Neural cell (in vitro differentiated cells): Measurements from ENCODE around the gene LCLAT1. TPM values are rescaled to one million over a fixed set of nuclear protein-coding genes. Genes with fewer than 3 reads are reported as not detected.

ENCODE experiments used
- H2AFZ ChIP-seq: fragments of 200-600, 300-800 bp; sonication (generic), shearing (Covaris generic); 2 replicates; pipeline ENCODE4 v1.6.0; 2014; ENCODE audit warnings: low read depth, mild to moderate bottlenecking, antibody characterized with exemption, low read length, moderate library complexity
- H3F3A ChIP-seq: fragments of 200-600 bp; shearing (Covaris generic); 2 replicates; pipeline ENCODE4 v1.6.1; 2016; ENCODE audit warnings: mild to moderate bottlenecking, moderate library complexity, mixed read lengths, antibody characterized with exemption, low read length; ENCODE audit not compliant: insufficient read depth, poor library complexity, severe bottlenecking
- H3K27ac ChIP-seq: fragments of 200-600, 300-800 bp; sonication (generic), shearing (Covaris generic); 2 replicates; pipeline ENCODE4 v1.5.1; 2014; ENCODE audit warnings: mild to moderate bottlenecking, low read length, moderate library complexity
- H3K27me3 ChIP-seq: fragments of 300-800, 200-600 bp; sonication (generic), shearing (Covaris generic); 2 replicates; pipeline ENCODE4 v1.6.0; 2014; ENCODE audit warnings: mild to moderate bottlenecking, low read depth, low read length, moderate library complexity; ENCODE audit not compliant: insufficient read depth
- H3K36me3 ChIP-seq: fragments of 300-800, 200-600 bp; sonication (generic), shearing (Covaris generic); 2 replicates; pipeline ENCODE4 v1.5.1; 2014; ENCODE audit warnings: mild to moderate bottlenecking, antibody characterized with exemption, low read length, moderate library complexity; ENCODE audit not compliant: insufficient read depth
- H3K4me2 ChIP-seq: fragments of 300-800, 200-600 bp; sonication (generic), shearing (Covaris generic); 2 replicates; pipeline ENCODE4 v1.6.0; 2014; ENCODE audit warnings: mild to moderate bottlenecking, low read length
- H3K4me3 ChIP-seq: fragments of 300-800, 200-600 bp; sonication (generic), shearing (Covaris generic); 2 replicates; pipeline ENCODE4 v1.5.1; 2014; ENCODE audit warnings: mild to moderate bottlenecking, low read length, moderate library complexity
- H3K79me2 ChIP-seq: fragments of 200-600 bp; shearing (Covaris generic); replicated peaks from 2 replicates; pipeline ENCODE4 v1.6.0; 2014; ENCODE audit warnings: mild to moderate bottlenecking, low read length, moderate library complexity; ENCODE audit not compliant: insufficient read depth
- H3K9ac ChIP-seq: fragments of 300-800, 200-600 bp; sonication (generic), shearing (Covaris generic); 2 replicates; pipeline ENCODE4 v1.6.1; 2016; ENCODE audit warnings: mild to moderate bottlenecking, low read length, mixed read lengths
- H3K9me2 ChIP-seq: fragments of 200-600 bp; shearing (Covaris generic); 2 replicates; pipeline ENCODE4 v1.6.1; 2016; ENCODE audit warnings: mild to moderate bottlenecking, low read length, mixed read lengths; ENCODE audit not compliant: insufficient read depth
- H3K9me3 ChIP-seq: fragments of 200-600, 300-800 bp; sonication (generic), shearing (Covaris generic); 2 replicates; pipeline ENCODE4 v1.6.1; 2016; ENCODE audit warnings: mild to moderate bottlenecking, mixed run types, low read length, moderate library complexity, mixed read lengths
- H4K20me1 ChIP-seq: fragments of 200-600 bp; shearing (Covaris generic); 2 replicates; pipeline ENCODE4 v1.6.1; 2016; ENCODE audit warnings: mild to moderate bottlenecking, mixed run types; ENCODE audit not compliant: insufficient read depth
- CTCF ChIP-seq: fragments of 450-650 bp; IDR thresholded peaks from 2 replicates; pipeline ENCODE4 v1.5.1; 2014; ENCODE audit warnings: antibody characterized with exemption, mild to moderate bottlenecking, moderate library complexity; ENCODE audit not compliant: poor library complexity, severe bottlenecking
- EP300 ChIP-seq: fragments of 450-650 bp; conservative IDR thresholded peaks from 2 replicates; pipeline ENCODE4 v1.6.1; 2014; ENCODE audit warnings: antibody characterized with exemption, mild to moderate bottlenecking, moderate library complexity; ENCODE audit not compliant: poor library complexity, severe bottlenecking
- EZH2 ChIP-seq: fragments of 200-600, 300-800 bp; shearing (Covaris generic), sonication (generic); IDR thresholded peaks from 2 replicates; pipeline ENCODE4 v1.6.1; 2014; ENCODE audit warnings: antibody characterized with exemption, low read length, borderline replicate concordance, mild to moderate bottlenecking; ENCODE audit not compliant: insufficient read depth, poor library complexity, severe bottlenecking
- MXI1 ChIP-seq: fragments of 450-650 bp; conservative IDR thresholded peaks from 2 replicates; pipeline ENCODE4 v1.6.1; 2014; ENCODE audit warnings: antibody characterized with exemption, mild to moderate bottlenecking; ENCODE audit not compliant: poor library complexity, severe bottlenecking
- POLR2AphosphoS5 ChIP-seq: IDR thresholded peaks from 2 replicates; pipeline ENCODE4 v1.6.1; 2012
- RAD21 ChIP-seq: fragments of 450-650 bp; conservative IDR thresholded peaks from 2 replicates; pipeline ENCODE4 v1.6.1; 2014; ENCODE audit warnings: antibody characterized with exemption, mild to moderate bottlenecking, moderate library complexity
- REST ChIP-seq: IDR thresholded peaks from 2 replicates; pipeline ENCODE4 v1.6.1; 2012; ENCODE audit warnings: borderline replicate concordance
- SMC3 ChIP-seq: fragments of 450-650 bp; conservative IDR thresholded peaks from 2 replicates; pipeline ENCODE4 v1.6.1; 2014; ENCODE audit warnings: antibody characterized with exemption, mild to moderate bottlenecking, moderate library complexity; ENCODE audit not compliant: poor library complexity
- TAF1 ChIP-seq: IDR thresholded peaks from 2 replicates; pipeline ENCODE4 v1.6.1; 2012; ENCODE audit warnings: low read depth
- polyA plus RNA-seq: library from polyadenylated mRNA; depleted of rRNA; stranded (reverse); fragments of >200 nt; gene quantifications from 2 replicates; pipeline ENCODE4 v1.2.3, GENCODE V29; 2014

LCLAT1 gene
- polyA plus RNA-seq, 1 donor from 2014 or later: 5.8 TPM

DNA sequence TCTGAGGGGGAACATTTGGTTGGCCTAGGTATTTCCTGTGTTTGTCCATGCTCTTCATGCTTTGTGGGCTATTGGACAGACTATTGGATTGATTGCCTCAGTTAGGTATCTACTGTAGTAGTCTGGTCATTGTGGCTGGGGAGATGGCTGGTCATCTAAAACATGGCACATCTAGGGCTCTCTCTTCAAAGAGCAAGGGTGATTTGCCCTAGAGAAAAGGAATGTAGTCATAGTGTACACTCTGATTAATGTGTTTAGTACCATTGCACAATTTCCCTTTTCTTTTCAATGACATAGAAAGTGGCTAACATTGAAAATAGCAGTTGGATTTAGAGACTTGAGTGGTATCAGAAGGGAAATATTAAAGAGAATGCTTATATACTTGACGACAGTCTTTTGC, 114.3 kb downstream of the LCLAT1 start (continued):
- no peak for TF ChIP-seq SMC3

- Histone ChIP-seq H3K9ac (no peak overlapping the region), H3K27ac (no peak overlapping the region), H3K9me3 (no peaks in the 10 kb centered on the region), H4K20me1 (no peaks in the 10 kb centered on the region), H3K9me2 (no peaks in the 10 kb centered on the region), H3K36me3 (no peaks in the 10 kb centered on the region), H3K27me3 (no peaks in the 10 kb centered on the region), H3F3A (no peaks in the 10 kb centered on the region), H3K4me3 (no peak overlapping the region), H2AFZ (no peak overlapping the region), H3K4me2 (no peak overlapping the region), H3K79me2 (no peaks in the 10 kb centered on the region)
- TF ChIP-seq POLR2AphosphoS5 (no peak), SMC3 (no peak), EZH2 (no peak), EP300 (no peak), MXI1 (no peak), REST (no peak), RAD21 (no peak), TAF1 (no peak), CTCF (no peak)
Observed at GRCh38 chr2:30565851-30566358, 118.9 kb downstream of the LCLAT1 start.

DNA sequence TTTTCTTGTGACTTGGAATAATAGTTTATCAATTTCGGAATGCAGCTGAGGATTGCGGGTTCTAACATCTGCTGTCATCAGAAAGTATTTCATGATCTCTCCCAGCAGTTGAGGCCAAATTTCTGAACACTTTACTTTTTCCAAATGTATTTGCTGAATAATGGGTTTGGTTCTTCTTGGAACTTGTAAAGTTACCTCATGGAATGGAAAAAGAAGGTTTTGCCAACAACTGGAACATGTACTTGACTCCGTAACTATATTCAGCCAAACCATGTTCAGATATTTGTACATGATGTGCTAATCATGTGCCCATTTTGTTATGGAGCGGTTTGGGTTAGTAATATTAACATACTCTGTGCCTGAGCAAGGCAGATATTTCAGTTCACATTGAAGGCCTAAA, 119.6 kb downstream of the LCLAT1 start:
- TF ChIP-seq EZH2 (no peak), RAD21 (no peak), TAF1 (no peak), EP300 (no peak), SMC3 (no peak), CTCF (no peak)
- Histone ChIP-seq H3K9ac (no peak overlapping the region), H3K9me3 (no peaks in the 10 kb centered on the region), H3K4me2 (no peak overlapping the region), H3K4me3 (no peak overlapping the region), H2AFZ (no peak overlapping the region), H4K20me1 (no peaks in the 10 kb centered on the region), H3K9me2 (no peaks in the 10 kb centered on the region), H3K36me3 (no peaks in the 10 kb centered on the region), H3K79me2 (no peaks in the 10 kb centered on the region), H3F3A (no peaks in the 10 kb centered on the region), H3K27me3 (no peaks in the 10 kb centered on the region), H3K27ac (no peak overlapping the region)
